HG02678 (cell line): Measurements from ENCODE around the gene COPS9.

Experiments used
- ATAC-seq: cut with Tn5 transposase; IDR thresholded peaks from one replicate; pipeline ENCODE4 v1.9.1; 2021; ENCODE audit warnings: mild to moderate bottlenecking, moderate library complexity; ENCODE audit not compliant: unreplicated experiment

Gene COPS9

DNA sequence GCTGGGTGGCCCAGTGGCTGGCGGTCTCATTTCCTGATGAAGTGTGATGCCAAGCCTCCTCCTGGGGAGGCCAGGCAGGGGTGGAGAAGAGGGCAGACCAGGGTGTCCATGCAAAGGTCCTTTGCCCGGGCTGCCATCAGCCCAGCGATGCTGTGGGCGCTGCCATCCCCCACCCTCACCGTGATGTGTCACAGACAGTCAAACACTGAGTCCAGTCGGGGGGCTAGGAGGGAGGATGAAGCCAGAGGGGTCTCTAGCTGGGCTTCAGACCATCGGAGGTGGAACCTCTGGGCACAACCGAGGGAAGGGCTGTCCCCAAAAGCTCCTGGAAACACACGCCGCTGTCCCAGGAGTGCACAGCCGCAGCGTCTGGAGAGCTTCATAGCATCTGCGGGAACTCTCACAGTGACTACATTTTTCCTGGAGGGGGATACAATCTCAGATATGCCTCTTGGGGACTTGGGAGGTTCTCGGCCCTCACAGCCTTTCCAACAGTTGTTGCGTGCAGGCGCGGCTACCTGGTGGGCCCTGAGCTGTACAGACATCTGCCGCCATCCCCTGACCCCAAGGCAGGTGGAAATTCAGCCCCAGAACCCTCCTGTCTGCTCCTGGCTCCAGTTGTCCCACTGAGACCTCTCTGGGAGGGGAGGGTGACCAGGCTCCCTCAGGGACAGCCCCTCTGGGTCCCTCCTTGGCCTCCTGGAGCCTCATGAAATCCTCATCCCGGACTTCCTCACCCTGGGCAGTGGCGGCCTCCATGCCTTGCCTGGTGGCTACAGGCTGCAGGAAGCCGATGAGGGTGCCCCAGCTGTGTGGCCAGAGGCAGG, 30.9 kb upstream of the COPS9 start:
- ATAC-seq, result no peak

DNA sequence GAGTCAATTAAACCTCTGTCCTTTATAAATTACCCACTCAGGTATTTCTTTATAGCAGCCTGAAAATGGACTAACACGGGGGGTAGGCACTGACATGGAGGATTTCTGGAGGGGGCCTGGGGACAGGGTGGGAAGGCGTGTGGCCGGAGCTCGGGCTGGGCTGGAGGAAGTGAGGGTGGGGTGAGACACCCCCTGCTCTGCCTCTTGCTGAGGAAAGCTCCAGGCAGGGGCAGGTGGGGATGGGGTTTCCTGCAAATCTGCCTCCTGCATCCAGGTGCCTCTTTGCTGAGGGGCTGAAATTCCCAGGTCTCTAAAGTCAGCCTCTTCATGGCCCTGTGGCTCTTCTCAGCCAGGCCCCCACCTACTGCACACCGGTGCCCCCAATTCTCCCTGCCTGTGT, 30.1 kb upstream of the COPS9 start:
- ATAC-seq, result no peak

DNA sequence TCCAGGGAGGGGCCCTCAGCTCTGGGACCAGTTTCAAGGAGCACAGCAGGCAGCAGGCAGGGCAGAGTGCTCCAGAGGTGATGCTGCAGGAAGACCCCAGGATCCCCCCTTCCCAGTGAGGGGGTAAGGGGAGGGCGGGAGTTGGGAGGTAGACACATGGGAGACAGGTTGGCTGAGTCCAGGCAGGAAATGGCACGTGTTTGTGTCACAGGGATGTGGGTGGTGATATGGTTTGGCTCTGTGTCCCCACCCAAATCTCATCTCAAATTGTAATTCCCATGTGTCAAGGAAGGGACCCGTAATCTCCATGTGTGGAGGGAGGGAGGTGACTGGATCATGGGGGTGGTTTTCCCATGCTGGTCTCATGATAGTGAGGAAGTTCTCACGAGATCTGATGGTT, 29.6 kb upstream of the COPS9 start:
- no peak for ATAC-seq

DNA sequence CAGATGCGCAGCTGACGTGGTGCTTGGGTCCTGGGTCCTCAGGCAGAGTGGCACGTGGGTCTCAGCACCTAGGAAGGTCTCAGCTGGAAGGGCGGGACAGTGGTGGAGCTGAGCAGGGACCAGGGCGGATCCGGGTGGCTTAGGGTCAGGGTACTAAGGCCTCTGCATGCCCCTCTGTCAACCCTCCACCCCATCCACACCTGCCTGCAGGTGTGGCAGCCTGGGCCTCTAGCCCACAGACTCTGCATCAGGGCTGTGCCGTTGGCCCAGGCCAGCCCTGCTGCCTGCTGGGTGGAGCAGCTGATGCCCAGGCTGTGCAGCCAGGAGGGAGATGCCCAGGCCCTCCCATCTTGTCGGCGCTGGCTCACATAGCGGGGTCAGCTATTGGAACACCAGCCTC, 28.9 kb upstream of the COPS9 start:
- no peak for ATAC-seq

DNA sequence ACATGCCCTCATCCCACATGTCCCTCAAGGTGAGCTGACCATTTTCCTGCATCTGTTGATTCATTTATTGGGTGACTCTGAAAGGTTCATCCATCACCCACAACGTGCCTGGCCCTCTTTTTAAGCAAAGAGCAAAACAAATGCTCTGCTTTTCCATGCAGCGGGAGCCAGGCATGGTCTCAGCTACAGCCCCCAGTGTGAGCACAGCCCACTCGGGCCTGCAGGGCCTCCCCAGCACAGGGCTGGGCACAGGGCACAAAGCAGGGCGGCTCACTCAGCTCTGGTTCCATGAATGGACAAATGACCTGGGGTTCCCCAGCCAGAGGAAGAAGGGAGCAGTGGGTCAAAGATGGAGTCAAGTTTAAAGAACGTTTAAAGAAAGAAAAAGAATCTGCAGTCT, 28.5 kb upstream of the COPS9 start:
- ATAC-seq, result no peak

DNA sequence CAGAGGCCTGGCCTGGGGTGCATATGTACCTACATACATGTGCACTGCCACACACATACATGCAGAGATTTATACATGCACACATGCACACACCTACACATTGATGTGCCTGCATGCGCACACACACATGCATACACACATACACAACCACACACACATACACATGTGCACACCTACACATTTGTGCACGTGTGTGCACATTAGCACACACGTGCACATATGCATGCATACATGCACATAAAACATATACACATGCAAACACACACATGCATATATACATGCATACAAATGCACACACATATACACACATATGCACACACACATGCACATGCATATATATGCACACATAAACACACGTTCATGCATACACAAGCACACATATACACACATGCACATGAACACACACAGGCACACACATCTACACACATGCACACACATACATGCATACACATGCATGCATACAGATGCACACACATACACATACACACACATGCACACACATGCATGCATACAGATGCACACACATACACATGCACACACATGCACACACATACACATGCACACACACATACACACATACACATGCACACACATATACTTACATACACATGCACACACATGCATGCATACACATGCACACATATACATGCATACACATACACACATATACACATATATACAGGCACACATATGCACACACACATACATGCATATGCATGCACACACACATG, 27.9 kb upstream of the COPS9 start:
- no peak for ATAC-seq

DNA sequence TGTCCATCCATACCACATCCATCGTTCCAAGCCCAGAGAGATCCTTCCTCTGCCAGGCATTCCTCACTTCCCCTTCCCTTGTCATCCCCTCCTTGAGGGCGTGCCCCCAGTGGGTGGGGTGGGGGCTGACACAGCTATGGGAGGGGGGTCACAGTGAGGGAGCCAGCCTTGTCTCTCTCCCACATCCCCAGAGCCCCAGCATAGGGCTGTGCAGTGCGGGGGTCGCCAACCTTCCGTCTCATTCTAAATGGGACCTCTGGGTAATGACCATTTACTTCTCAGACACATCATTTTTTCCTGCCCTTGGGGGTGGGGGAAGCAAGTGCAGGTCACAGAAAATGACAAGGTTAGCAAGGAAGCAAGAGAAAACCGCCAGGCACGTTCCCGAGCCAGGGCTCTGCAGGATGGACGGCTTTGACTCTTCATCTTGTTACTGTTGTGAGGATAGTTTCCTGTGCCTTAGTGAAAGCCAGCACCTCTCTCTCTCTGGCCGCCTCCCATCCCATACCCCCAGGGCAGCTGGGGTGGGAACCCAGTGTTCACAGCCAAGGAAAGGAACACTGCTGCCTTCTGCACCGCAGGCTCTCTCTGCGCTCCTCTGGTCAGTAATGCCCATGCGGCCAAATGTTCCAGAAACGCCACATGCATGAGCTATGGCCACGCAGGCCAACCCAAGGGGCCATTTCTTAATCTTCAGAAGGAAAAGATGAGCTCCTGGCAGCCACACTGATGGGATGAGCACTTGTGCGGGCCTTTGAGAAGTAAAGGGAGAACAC, 27.0 kb upstream of the COPS9 start:
- ATAC-seq, result no peak

DNA sequence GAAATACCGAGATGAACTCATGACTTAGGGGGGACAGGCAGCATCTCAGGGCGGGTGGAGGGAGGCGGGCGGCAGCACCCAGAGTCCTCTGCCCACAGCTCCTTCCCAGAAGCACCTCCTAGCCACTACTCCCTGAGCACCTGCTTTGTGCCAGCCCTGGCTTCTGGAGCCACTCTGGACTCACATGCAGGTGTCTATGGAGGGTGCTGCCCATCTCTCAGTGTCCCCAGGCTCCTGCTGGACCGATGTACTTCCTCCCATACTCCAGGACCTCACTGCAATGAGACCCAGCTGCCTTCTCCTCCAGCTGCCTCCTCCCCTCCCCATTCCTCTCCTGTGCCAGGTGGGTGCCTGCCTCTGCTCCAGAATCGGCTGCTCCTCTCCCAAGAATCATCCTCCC, 26.4 kb upstream of the COPS9 start:
- no peak for ATAC-seq

DNA sequence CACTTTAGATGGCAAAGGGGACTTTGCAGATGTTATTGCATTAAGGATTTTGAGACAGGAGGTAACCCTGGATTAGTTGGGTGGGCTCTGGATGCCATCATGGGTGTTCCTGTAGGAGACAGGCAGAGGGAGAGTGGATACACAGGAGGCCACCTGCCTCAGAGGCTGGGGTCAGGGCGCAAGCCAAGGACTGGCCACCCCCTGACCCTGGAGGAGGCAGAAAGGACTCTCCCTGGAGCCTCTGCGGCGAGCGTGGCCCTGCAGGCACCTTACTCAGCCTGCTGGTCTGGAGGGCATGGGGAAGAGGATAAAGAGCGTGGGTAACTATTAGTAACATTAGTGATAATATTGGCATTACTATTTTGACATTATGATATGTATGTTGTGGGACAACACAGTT, 25.9 kb upstream of the COPS9 start:
- no peak for ATAC-seq

DNA sequence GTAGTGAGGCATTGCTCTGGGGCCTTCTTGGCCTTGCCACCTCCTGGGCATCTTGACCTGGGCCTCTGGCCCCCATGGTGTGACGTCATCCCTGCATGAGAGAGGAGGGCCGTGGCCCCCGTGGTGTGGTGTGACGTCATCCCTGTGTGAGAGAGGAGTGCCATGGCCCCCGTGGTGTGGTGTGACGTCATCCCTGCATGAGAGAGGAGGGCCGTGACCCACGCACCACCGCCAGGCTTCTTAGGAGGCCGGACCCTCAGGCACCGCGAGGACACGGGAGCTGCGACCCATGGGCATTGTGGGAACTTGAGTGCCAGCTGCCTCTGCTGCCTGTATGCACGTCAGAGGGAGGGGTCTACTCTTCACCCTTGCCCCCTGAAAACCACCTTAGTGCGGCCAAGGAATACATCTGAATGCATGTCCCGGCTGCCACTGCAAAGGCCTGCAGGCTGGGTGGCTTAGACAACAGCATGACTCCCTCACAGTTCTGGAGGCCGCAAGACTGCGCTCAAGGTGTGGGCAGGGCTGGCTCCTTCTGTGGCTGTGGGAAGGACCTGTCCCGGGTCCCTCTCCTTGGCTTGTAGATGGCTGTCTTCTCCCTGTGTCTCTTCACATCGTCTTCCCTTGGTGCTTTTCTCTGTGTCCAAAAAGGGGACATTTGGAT, 25.1 kb upstream of the COPS9 start:
- no peak for ATAC-seq

DNA sequence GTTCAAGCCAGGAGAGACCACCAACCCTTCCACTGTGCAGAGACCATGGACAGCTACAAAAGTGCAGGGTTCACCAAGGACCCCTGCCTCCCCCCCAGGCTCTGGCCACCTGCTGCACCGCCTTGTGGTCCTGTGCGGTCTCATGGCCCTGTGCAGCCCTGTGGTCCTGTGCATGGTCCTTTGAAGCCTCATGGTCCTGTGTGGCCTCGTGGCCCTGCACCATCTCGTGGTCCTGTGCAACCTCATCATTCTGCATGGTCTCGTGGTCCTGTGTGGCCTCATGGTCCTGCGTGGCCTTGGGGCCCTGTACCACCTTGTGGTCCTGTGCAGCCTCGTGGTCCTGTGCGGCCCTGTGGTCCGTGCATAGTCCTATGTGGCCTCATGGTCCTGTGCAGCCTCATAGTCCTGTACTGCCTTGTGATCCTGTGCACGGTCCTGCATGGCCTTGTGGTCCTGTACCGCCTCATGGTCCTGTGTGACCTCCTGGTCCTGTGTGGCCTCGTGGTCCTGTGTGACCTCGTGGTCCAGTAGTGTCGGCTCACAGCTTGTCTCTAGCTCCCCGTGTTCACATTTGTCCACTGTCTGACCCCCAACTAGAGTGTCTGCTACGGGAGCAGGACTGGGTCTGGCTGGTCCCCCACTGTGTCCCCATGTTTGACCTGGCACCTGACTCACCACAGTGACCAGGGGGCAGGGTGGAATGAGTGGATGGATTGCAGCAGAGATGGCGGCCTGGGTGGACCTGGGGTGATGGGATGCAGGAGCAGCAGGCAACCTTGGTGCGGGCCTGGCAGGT, 24.4 kb upstream of the COPS9 start:
- ATAC-seq, result no peak

DNA sequence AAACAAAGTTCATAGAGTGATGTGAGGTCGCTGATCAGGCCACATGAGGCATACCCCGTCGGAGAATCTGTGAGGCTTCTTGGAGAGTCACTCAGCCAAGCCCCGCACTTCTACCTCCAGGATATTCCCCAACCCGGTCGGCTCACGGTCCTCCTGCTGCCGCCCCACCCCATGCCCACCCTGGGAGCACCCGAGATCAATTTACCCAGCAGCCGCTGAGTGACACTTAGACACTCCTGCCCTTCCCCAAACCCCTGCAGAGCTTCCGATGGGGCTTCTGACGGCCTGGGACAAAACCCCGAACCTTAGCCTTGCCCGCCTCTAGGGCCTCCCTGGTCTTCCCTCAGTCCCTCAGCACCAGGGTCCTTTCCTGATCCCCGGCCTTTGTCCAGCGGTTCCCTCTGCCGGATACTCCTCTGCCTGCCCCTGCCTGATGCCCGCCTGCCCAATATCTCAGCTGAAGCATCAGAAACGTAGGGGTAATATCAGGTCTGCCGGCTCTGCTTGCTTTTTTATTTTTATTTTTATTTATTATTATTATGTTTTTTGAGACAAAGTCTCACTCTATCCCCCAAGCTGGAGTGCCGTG, 23.2 kb upstream of the COPS9 start:
- ATAC-seq, result no peak

DNA sequence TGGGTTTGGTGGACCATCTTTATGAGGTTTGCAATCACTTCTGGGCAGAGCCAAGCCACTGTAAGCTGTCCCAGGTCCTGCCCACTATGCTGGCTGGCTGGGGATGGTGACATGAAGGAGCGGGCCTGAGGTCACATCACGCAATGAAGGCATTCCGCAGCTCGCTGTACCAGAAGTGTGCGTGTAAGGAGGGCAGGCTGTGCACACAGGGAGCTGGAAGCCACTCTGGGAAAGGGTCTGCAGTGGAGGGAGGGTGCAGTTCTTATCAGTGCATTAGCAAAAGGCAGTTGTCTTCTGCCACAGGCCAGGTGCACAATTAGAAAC, 21.0 kb upstream of the COPS9 start:
- no peak for ATAC-seq

DNA sequence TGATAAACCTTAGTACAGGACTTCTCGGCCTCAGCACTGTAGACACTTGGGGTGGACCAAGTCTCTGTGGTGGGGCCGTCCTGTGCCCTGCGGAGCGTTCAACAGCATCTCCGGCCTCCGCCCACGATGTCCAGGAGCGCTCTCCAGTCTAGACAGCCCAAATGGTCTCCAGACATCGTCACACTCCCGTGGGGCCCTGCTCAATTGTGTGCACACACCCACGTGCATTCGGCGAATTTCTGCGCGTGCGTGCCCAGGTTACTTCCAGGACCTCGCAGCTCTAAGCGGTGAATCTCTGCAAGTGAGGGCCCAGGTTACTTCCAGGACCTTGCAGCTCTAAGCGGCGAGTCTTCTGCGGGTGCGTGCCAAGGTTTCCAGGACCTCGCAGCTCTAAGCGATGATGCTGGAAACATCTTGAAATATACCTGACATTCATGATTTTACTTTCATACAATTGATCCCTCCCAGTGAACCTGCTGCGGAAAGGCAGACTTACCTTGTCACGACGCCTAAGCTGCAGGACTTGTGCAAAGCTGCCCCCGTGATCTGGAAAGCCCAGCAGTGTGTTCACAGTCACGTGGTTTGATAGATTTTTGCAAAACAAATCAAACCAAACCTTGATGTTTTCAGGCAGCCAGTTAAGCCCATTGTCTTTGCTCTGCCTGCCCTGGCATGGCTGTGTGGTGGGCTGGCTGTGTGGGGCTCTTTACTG, 20.5 kb upstream of the COPS9 start:
- ATAC-seq, result no peak

DNA sequence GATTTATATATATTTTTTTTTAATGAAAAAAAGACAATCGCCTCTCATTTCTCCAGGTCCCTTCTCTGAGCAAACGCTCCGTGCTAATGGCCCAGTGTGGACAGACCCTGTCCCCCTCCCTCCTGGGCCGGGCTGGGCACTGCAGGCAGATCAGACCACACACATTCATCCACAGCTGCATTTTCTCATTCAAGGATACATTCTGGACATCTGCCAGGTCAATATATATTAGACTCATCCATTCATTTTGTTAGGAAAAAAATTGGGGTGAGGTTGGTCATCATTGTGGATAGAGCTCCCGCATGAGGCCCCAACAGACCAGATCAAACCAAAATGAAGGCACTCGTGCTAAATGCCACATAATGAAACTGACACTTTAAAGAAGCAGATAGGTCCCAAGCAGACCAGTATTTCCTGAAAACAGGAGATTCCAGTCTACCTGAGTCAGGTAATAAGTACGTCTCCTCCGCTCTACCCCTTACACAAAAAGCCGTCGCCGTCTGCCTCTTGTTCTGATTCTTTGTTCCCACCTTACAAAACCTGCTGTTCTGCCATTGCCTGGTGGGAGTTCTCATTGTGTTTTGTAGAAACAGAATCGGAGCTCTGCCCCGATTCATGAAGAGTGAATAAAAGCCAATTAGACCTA, 19.8 kb upstream of the COPS9 start:
- no peak for ATAC-seq

DNA sequence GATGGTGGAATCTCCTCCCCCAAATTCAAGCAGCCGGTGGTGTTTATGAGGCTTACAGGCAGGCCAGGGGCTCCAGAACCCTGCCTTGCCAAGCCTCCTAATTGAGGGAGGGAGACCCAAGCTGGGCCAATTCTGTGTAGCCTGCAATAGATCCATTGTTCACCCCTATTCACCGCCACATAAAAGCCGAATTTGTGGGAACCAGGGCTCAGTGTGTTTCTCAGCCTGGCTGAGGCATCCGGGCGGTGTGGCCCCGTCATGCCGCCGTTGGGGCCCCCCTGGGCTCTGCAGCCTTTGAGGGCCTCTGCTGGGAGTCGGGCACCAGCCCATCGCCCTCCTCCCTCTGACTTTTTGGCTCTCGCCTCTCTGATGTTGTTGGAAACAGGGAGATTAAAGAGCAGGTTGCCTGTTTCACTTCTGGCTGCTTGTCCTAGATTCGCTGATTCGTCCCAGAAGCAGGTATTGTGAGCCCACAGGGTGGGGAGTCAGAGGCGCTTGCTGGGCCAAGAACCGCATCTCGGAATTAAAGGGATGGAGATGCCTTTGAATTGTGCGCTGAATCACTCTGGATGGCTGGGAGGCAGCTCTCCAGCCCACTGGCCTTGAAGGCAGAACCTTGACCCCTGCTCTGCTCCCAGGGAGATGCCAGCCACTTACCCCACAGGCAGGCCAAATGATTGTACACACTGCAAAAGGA, 19.1 kb upstream of the COPS9 start:
- no peak for ATAC-seq

DNA sequence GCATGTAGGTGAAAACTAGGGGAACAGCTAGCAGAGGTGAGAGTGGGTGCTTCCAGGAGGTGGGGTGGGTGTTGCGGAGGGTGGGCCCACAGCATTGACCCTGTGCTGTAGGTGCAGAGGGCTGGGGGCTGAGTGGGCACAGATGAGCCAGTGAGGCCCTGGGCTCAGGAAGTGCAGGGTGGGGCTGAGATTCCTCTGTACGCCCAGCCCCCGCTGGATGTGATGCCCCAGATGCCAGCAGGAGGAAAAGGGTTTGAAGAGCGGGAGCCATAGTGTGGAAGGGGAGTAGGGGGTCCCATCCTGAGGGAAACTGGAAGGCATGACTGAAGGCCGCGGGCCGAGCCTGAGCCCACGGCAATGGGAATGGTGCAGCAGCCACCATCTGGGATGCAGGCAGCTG, 18.5 kb upstream of the COPS9 start:
- no peak for ATAC-seq

DNA sequence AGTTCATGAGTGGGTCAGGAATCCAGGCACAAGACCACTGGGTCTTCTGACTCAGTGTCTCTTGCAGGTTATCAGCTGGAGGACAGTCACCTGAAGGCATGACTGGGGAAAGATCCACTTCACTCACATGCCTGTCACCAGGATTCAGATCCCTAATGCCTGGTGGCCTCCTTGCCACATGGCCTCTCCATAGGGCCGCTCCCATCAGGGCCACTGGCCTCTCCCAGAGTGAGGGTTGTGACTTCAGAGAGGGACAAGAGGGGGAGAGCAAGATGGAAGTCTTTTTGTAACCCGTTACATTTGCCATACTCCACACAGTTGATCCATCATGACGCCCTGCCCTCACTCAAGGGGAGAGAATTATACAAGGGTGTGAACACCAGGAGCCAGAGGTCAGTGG, 17.3 kb upstream of the COPS9 start:
- no peak for ATAC-seq
